Spleen (tissue), 11 donors: ENCODE data around the gene PTOV1. TPM values are rescaled to one million over a fixed set of nuclear protein-coding genes. Genes with fewer than 3 reads are reported as not detected.
A peak's percentile ranks its signal among the peaks of the same experiment; 100 is the strongest.

ENCODE experiments used
- DNase-seq: peaks from one replicate; pipeline ENCODE4 v3.0.0-alpha.2; 2020
- H3K27ac ChIP-seq, 8 donors: fragments of 200-600 bp; sonication (generic) in 7 of 8; 1 replicate in 4 of 8; 2 replicates in 4 of 8; pipeline versions ENCODE4 v1.5.0 to v1.8.0; 2016 to 2021; ENCODE audit warnings: inconsistent platforms in 4 of 8, mild to moderate bottlenecking in 4 of 8, moderate library complexity in 1 of 8
- H3K27me3 ChIP-seq, 7 donors: fragments of 200-600 bp; sonication (generic) in 6 of 7; replicated peaks in 1 of 7; 1 replicate in 4 of 7; 2 replicates in 3 of 7; pipeline versions ENCODE4 v1.5.0 to v1.8.0; 2016 to 2021; ENCODE audit warnings: inconsistent platforms in 3 of 7, mild to moderate bottlenecking in 1 of 7
- H3K36me3 ChIP-seq, 6 donors: fragments of 200-600 bp; sonication (generic) in 5 of 6; 1 replicate in 4 of 6; 2 replicates in 2 of 6; pipeline versions ENCODE4 v1.5.0 to v1.8.0; 2016 to 2021; ENCODE audit warnings: inconsistent platforms in 2 of 6
- H3K4me1 ChIP-seq, 6 donors: fragments of 200-600 bp; sonication (generic) in 5 of 6; 1 replicate in 3 of 6; 2 replicates in 3 of 6; pipeline versions ENCODE4 v1.5.0 to v1.8.0; 2016 to 2021; ENCODE audit warnings: inconsistent platforms in 3 of 6
- H3K4me3 ChIP-seq, 8 donors: fragments of 200-600 bp; sonication (generic) in 7 of 8; 1 replicate in 4 of 8; 2 replicates in 4 of 8; pipeline versions ENCODE4 v1.5.0 to v1.8.0; 2016 to 2021; ENCODE audit warnings: inconsistent platforms in 4 of 8, mild to moderate bottlenecking in 4 of 8, moderate library complexity in 2 of 8
- H3K9me3 ChIP-seq, 8 donors: fragments of 200-600 bp; sonication (generic) in 7 of 8; 1 replicate in 4 of 8; 2 replicates in 4 of 8; pipeline versions ENCODE4 v1.5.0 to v1.8.0; 2016 to 2021; ENCODE audit warnings: inconsistent platforms in 4 of 8
- POLR2A ChIP-seq, 3 donors: fragments of 450-650 bp; IDR thresholded peaks; one replicate each; pipeline ENCODE4 v1.5.1; 2017; ENCODE audit warnings: antibody characterized with exemption in 3 of 3, mild to moderate bottlenecking in 1 of 3
- POLR2AphosphoS5 ChIP-seq, 3 donors: sonication (generic); formaldehyde crosslinking; IDR thresholded peaks; one replicate each; pipeline ENCODE4 v1.5.1; 2017; ENCODE audit warnings: antibody characterized with exemption in 3 of 3
- WGBS, 5 donors: extraction: QIAGEN DNeasy Blood & Tissue Kit in 3 of 5; methylation state at CpG; one replicate each; pipeline versions ENCODE4 v1.1.5 to v1.1.7; 2013 to 2018; 5-methylcytosine and 5-hydroxymethylcytosine counted together
- intact Hi-C: fragments of 100-400 bp; cut with DNase I; formaldehyde crosslinking; loops from one replicate; pipeline ENCODE4 v1.15.0; 2023; ENCODE audit warnings: low total_unique reads
- polyA plus RNA-seq, 3 donors: library from polyadenylated mRNA; stranded (reverse); fragments of 200-250 nt; gene quantifications; one replicate each; pipeline ENCODE4 v1.2.1, GENCODE V29; 2013
- total RNA-seq, 7 donors: library from RNA; depleted of rRNA in 3 of 7; stranded (reverse); fragments of >200 nt in 3 of 7; fragmentation: NEBNext Ultra II Directional in 4 of 7; extraction: Animal tissue kit (Norgen Biotek cat#: 25700) in 4 of 7; gene quantifications; one replicate each; pipeline versions ENCODE4 v1.1.0 to v1.2.1, GENCODE V29; 2016 to 2021
- TF ChIP-seq, protein P1 (sequence below), 11 experiments: fragments of 200-600 bp in 7 of 11; fragments of 450-650 bp in 4 of 11; sonication (generic) in 4 of 11; IDR thresholded peaks in 8 of 11; conservative IDR thresholded peaks in 3 of 11; 1 replicate in 7 of 11; 2 replicates in 4 of 11; pipeline versions ENCODE4 v1.4.0 to v1.8.0; 2016 to 2021; ENCODE audit warnings: antibody characterized with exemption in 11 of 11, inconsistent platforms in 4 of 11, mild to moderate bottlenecking in 1 of 11
- donor health status: healthy with polysubstance abuse.
- donor health status: DM: no; HTN: no; CAD: no; lungs with moderate emphysema.
- donor health status: DM: no; HTN: no; CAD: no.
- donor health status: Bipolar disorder and iron deficiency.
- donor health status: healthy.
- donor health status: DM: no; HTN: no; CAD: no.
- donor health status: DM: yes; HTN: yes; CAD: no.

The PTOV1 gene
- total and polyA plus RNA-seq, 10 donors: 61.4 to 127 (median 90.2) TPM

DNA sequence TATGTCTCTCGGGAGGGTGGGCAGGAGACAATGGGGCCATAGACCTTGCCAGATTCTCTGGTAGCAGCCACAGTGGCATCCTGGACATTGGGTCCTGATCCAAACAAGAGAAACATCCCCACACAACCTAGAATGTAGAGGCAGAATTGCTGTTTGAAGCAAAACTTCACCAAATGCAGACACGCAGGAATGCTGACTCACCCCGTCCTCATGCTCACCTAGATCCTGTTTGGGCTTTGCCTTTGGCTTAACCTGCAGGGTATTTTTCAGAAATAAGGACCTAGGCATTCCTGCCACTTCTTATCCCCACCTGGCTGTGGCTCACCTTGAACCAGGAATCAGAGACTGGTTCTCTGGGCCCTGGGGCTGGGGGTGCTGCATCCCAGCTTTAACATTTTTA, 33.8 kb downstream of the PTOV1 start:
- Histone ChIP-seq H3K36me3 (peaks cover 9 to 97% (median 61%) of the 10 kb centered on the region in 6 donors), H3K27me3 (no peaks in the 10 kb centered on the region), H3K4me1 (peaks cover 0 to 28% (median 15%) of the 10 kb centered on the region in 6 donors), H3K4me3 (no peak overlapping the region), H3K27ac (no peak overlapping the region), H3K9me3 (no peaks in the 10 kb centered on the region)
- intact Hi-C loops: no loop called here
- TF ChIP-seq, protein P1, sequence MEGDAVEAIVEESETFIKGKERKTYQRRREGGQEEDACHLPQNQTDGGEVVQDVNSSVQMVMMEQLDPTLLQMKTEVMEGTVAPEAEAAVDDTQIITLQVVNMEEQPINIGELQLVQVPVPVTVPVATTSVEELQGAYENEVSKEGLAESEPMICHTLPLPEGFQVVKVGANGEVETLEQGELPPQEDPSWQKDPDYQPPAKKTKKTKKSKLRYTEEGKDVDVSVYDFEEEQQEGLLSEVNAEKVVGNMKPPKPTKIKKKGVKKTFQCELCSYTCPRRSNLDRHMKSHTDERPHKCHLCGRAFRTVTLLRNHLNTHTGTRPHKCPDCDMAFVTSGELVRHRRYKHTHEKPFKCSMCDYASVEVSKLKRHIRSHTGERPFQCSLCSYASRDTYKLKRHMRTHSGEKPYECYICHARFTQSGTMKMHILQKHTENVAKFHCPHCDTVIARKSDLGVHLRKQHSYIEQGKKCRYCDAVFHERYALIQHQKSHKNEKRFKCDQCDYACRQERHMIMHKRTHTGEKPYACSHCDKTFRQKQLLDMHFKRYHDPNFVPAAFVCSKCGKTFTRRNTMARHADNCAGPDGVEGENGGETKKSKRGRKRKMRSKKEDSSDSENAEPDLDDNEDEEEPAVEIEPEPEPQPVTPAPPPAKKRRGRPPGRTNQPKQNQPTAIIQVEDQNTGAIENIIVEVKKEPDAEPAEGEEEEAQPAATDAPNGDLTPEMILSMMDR (IDR thresholded peaks at IDR 0.05 in 8 of 11, conservative IDR thresholded peaks at IDR 0.05 in 3 of 11): no peak
- TF ChIP-seq POLR2A (IDR thresholded peaks at IDR 0.05): no peak
- no peak for TF ChIP-seq POLR2AphosphoS5 (IDR thresholded peaks at IDR 0.05)
- WGBS, 5 donors: 83 to 95% (median 93%) methylated on average over 3 of the region's 3 CpGs
- DNase-seq: no peak

DNA sequence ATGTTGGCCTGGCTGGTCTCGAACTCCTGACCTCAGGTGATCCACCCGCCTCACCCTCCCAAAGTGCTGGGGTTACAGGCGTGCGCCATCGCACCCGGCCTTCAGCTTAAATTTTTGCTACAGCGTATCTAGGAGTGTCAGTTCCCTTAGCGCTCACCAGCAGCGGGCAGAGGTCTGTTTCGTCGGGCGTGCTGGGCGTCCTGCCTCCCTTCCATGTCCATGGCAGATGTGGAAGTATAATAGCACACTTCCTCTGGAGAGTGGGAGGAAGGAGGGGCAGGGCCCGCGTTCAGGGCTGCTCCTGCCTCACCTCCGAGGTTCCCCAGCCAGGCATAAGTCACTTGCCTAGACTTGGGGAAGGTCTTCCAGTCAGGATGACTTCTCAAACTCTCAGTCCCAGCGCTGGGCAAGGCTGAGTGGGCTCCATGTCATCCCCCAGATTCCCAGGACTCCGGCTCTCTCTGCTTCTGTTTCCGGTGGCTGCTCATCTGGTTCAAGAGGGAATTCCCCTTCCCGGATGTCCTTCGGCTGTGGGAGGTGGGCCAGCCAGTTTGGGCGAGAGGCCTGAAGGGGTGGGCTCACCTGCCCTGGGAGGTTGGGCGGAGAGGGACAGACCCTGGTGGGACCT, 36.2 kb downstream of the PTOV1 start:
- 53 to 76% (median 70%) methylated on average over 17 to 23 of the region's 23 CpGs for WGBS, 5 donors
- Histone ChIP-seq H3K4me3 (no peak overlapping the region), H3K9me3 (no peaks in the 10 kb centered on the region), H3K27ac (peak overlapping the region in 6 of 8 donors; percentile 7 to 48 (median 20)), H3K36me3 (peaks cover 0 to 73% (median 37%) of the 10 kb centered on the region in 6 donors), H3K4me1 (peaks cover 0 to 41% (median 24%) of the 10 kb centered on the region in 6 donors), H3K27me3 (peaks cover 0 to 10% (median 0%) of the 10 kb centered on the region in 7 donors)
- no peak for TF ChIP-seq POLR2A (IDR thresholded peaks at IDR 0.05)
- peak in 2 of 3 donors; percentile 12 to 48 for TF ChIP-seq POLR2AphosphoS5 (IDR thresholded peaks at IDR 0.05)
- TF ChIP-seq, protein P1 (IDR thresholded peaks at IDR 0.05 in 8 of 11, conservative IDR thresholded peaks at IDR 0.05 in 3 of 11): no peak
- intact Hi-C loops: no loop called here
- no peak for DNase-seq

DNA sequence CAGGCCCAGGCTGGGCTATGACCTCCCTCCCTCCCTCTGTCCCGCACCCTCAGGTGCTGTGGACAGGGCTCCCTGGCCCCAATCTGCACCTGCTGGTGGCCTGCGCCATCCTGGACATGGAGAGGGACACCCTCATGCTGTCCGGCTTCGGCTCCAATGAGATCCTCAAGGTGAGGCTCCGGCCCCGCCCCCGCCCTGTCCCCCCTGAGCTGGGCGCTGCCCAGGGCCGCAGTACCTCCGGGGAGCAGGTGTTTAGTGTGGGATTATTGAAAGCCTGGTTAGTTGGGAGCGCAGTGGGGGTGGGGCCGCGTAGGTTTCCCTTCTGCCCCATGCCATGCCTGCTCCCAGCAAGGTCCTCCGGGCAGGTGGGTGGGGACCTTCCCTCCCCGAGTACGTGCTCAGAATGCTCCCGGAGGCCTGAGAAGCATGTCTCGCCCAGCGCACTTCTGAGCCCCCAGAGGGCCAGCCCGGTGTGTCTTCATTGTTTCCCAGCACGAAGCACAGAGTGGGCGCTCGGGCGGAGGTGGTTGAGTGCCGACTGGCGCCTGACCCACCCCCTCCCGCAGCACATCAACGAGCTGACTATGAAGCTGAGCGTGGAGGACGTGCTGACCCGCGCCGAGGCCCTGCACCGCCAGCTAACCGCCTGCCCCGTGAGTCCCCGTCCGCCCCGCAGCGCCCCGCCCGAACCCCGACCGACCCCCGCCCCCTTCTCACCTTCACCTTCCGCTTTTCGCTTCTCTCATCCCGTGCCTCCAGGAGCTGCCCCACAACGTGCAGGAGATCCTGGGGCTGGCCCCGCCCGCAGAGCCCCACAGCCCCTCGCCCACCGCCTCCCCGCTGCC, 36.9 kb downstream of the PTOV1 start:
- peaks cover 0 to 10% (median 0%) of the 10 kb centered on the region in 7 donors for H3K27me3 ChIP-seq
- H3K4me1 ChIP-seq: peaks cover 0 to 41% (median 24%) of the 10 kb centered on the region in 6 donors
- WGBS, 5 donors: 74 to 91% (median 87%) methylated on average over 44 to 54 of the region's 54 CpGs
- peak in 2 of 3 donors; percentile 32 to 48 for TF ChIP-seq POLR2AphosphoS5 (IDR thresholded peaks at IDR 0.05)
- TF ChIP-seq, protein P1 (IDR thresholded peaks at IDR 0.05 in 8 of 11, conservative IDR thresholded peaks at IDR 0.05 in 3 of 11): no peak
- H3K27ac ChIP-seq: peak overlapping the region in 3 of 8 donors; percentile 7 to 43 (median 21)
- peak; percentile 73 for DNase-seq
- intact Hi-C loops: no loop called here
- no peak overlapping the region for H3K4me3 ChIP-seq
- H3K9me3 ChIP-seq: no peaks in the 10 kb centered on the region
- peaks cover 0 to 66% (median 30%) of the 10 kb centered on the region in 6 donors for H3K36me3 ChIP-seq

DNA sequence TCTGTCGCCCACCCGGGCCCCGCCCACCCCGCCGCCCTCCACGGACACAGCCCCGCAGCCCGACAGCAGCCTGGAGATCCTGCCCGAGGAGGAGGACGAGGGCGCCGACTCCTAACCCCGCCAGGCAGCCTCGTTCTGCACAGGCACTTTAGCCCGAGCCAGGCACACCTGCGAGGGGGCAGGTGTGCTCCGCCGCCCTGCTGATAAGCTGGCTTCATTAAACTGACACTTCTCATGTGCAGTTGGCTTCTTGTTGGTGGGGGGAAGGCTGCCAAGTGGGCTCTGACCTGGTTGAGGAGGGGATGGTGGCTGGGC, 37.5 kb downstream of the PTOV1 start:
- Histone ChIP-seq H3K27me3 (peaks cover 0 to 10% (median 0%) of the 10 kb centered on the region in 7 donors), H3K36me3 (peaks cover 0 to 60% (median 24%) of the 10 kb centered on the region in 6 donors), H3K9me3 (no peaks in the 10 kb centered on the region), H3K4me3 (no peak overlapping the region), H3K27ac (no peak overlapping the region), H3K4me1 (peaks cover 0 to 41% (median 24%) of the 10 kb centered on the region in 6 donors)
- no peak for TF ChIP-seq POLR2A (IDR thresholded peaks at IDR 0.05)
- TF ChIP-seq, protein P1 (IDR thresholded peaks at IDR 0.05 in 8 of 11, conservative IDR thresholded peaks at IDR 0.05 in 3 of 11): no peak
- TF ChIP-seq POLR2AphosphoS5 (IDR thresholded peaks at IDR 0.05): no peak
- WGBS, 5 donors: 78 to 94% (median 93%) methylated on average over 6 to 18 of the region's 18 CpGs
- no peak for DNase-seq
- intact Hi-C loops: no loop called here
